Esophagus squamous epithelium (tissue), 5 donors: Measurements from ENCODE around the gene PODXL. TPM values are rescaled to one million over a fixed set of nuclear protein-coding genes. Genes with fewer than 3 reads are reported as not detected.
A peak's percentile ranks its signal among the peaks of the same experiment; 100 is the strongest.
"Not testable (repeated sequence)": the region's sequence is repeated elsewhere in the genome, so short reads cannot be mapped to it uniquely, and the experiment has no call there.

Experiments used
- DNase-seq: peaks from one replicate; lab custom pipeline; 2025; lab: John Stamatoyannopoulos, UW
- H3K27ac ChIP-seq, 4 donors: fragments of 200-600 bp; sonication (generic); one replicate each; pipeline ENCODE4 v1.5.1; 2016 to 2019; ENCODE audit warnings: mild to moderate bottlenecking in 1 of 4
- H3K27me3 ChIP-seq, 4 donors: fragments of 200-600 bp; sonication (generic); 1 replicate in 3 of 4; 2 replicates in 1 of 4; pipeline versions ENCODE4 v1.5.1 to v1.6.0; 2017 to 2021; ENCODE audit warnings: antibody characterized with exemption in 1 of 4
- H3K36me3 ChIP-seq, 3 donors: fragments of 200-600 bp; sonication (generic); one replicate each; pipeline ENCODE4 v1.5.1; 2016 to 2019
- H3K4me1 ChIP-seq, 3 donors: fragments of 200-600 bp; sonication (generic); one replicate each; pipeline ENCODE4 v1.5.1; 2017 to 2019
- H3K4me3 ChIP-seq, 4 donors: fragments of 200-600 bp; sonication (generic); 1 replicate in 3 of 4; 2 replicates in 1 of 4; pipeline ENCODE4 v1.5.1; 2016 to 2019; ENCODE audit warnings: mild to moderate bottlenecking in 2 of 4, moderate library complexity in 1 of 4
- H3K9me3 ChIP-seq, 3 donors: fragments of 200-600 bp; sonication (generic); one replicate each; pipeline ENCODE4 v1.5.1; 2016 to 2019
- CTCF ChIP-seq, 6 experiments: fragments of 450-650 bp in 4 of 6; fragments of 200-600 bp in 2 of 6; sonication (generic) in 2 of 6; IDR thresholded peaks; one replicate each; pipeline ENCODE4 v1.5.1; 2016 to 2019; ENCODE audit warnings: antibody characterized with exemption in 6 of 6, mild to moderate bottlenecking in 4 of 6, moderate library complexity in 4 of 6
- POLR2A ChIP-seq, 4 donors: fragments of 450-650 bp; IDR thresholded peaks; one replicate each; pipeline ENCODE4 v1.6.1; 2017; ENCODE audit warnings: antibody characterized with exemption in 4 of 4, mild to moderate bottlenecking in 4 of 4, moderate library complexity in 3 of 4
- WGBS, 2 donors: methylation state at CpG; one replicate each; pipeline ENCODE4 v1.1.5; 2018; 5-methylcytosine and 5-hydroxymethylcytosine counted together
- intact Hi-C: fragments of 100-400 bp; cut with DNase I; formaldehyde crosslinking; loops from one replicate; pipeline ENCODE4 v1.15.0; 2022
- total RNA-seq, 4 donors: library from RNA; depleted of rRNA; stranded (reverse); fragments of >200 nt; gene quantifications; one replicate each; pipeline ENCODE4 v1.1.0, GENCODE V29; 2016
- donor health status: DM: yes; HTN: yes; CAD: no.

Gene PODXL
- total RNA-seq, 4 donors from 2014 or later = 5.0 to 22.3 (median 7.6) TPM

- TF ChIP-seq POLR2A (IDR thresholded peaks at IDR 0.05) = no peak
- TF ChIP-seq CTCF (IDR thresholded peaks at IDR 0.05) = no peak
- DNase-seq = no peak
- H3K36me3 ChIP-seq = no peaks in the 10 kb centered on the region
- H3K9me3 ChIP-seq = no peaks in the 10 kb centered on the region
- intact Hi-C loops = no loop called here
- no peak overlapping the region for H3K4me3 ChIP-seq
- H3K27me3 ChIP-seq = no peaks in the 10 kb centered on the region
- H3K27ac ChIP-seq = peak overlapping the region in 3 of 4 donors; percentile 35 to 78 (median 67)
- WGBS, 2 donors = 53 to 79% methylated on average over 7 of the region's 7 CpGs
- H3K4me1 ChIP-seq = peaks cover 0 to 16% (median 0%) of the 10 kb centered on the region in 3 donors
Observed at GRCh38 chr7:131521651-131522163, 34.7 kb downstream of the PODXL start.

- Histone ChIP-seq H3K4me1 (peaks cover 0 to 20% (median 0%) of the 10 kb centered on the region in 3 donors), H3K27me3 (no peaks in the 10 kb centered on the region), H3K36me3 (no peaks in the 10 kb centered on the region), H3K27ac (peak overlapping the region in 2 of 4 donors; percentile 16 to 42), H3K9me3 (no peaks in the 10 kb centered on the region), H3K4me3 (no peak overlapping the region)
- no peak for TF ChIP-seq POLR2A (IDR thresholded peaks at IDR 0.05)
- TF ChIP-seq CTCF (IDR thresholded peaks at IDR 0.05) = no peak
- 92 to 94% methylated on average over 7 to 11 of the region's 11 CpGs for WGBS, 2 donors
- intact Hi-C loops = no loop called here
- no peak for DNase-seq
Observed at GRCh38 chr7:131518626-131519025, 37.8 kb downstream of the PODXL start.

- no peaks in the 10 kb centered on the region for H3K36me3 ChIP-seq
- H3K4me1 ChIP-seq = peaks cover 0 to 18% (median 0%) of the 10 kb centered on the region in 3 donors
- H3K4me3 ChIP-seq = no peak overlapping the region
- DNase-seq = no peak
- no peak overlapping the region for H3K27ac ChIP-seq
- intact Hi-C loops = no loop called here
- TF ChIP-seq CTCF (IDR thresholded peaks at IDR 0.05) = no peak
- TF ChIP-seq POLR2A (IDR thresholded peaks at IDR 0.05) = no peak
- whole genome bisulfite sequencing, 2 donors = 82 to 87% methylated on average over 17 to 19 of the region's 19 CpGs
- H3K27me3 ChIP-seq = no peaks in the 10 kb centered on the region
- H3K9me3 ChIP-seq = no peaks in the 10 kb centered on the region
Observed at GRCh38 chr7:131517218-131517923, 39.1 kb downstream of the PODXL start.

GRCh38 chr7:131515471-131515870 lies 41.0 kb downstream of the PODXL start:
- H3K4me1 ChIP-seq = peaks cover 0 to 14% (median 0%) of the 10 kb centered on the region in 3 donors
- H3K9me3 ChIP-seq, H3K36me3 ChIP-seq, intact Hi-C loops, H3K27me3 ChIP-seq, H3K27ac ChIP-seq, H3K4me3 ChIP-seq, DNase-seq: not testable (repeated sequence)
- WGBS, 2 donors = 79 to 86% methylated on average over 7 of the region's 7 CpGs

- no peak overlapping the region for H3K27ac ChIP-seq
- TF ChIP-seq CTCF (IDR thresholded peaks at IDR 0.05) (peak; percentile 73 to 91 (median 88)), POLR2A (IDR thresholded peaks at IDR 0.05) (no peak)
- no peaks in the 10 kb centered on the region for H3K9me3 ChIP-seq
- 31 to 73% methylated on average over 5 to 10 of the region's 11 CpGs for WGBS, 2 donors
- no peak for DNase-seq
- peaks cover 0 to 14% (median 0%) of the 10 kb centered on the region in 3 donors for H3K4me1 ChIP-seq
- H3K36me3 ChIP-seq = no peaks in the 10 kb centered on the region
- peaks cover 0 to 4% (median 0%) of the 10 kb centered on the region in 4 donors for H3K27me3 ChIP-seq
- no peak overlapping the region for H3K4me3 ChIP-seq
- intact Hi-C loops = no loop called here
Observed at GRCh38 chr7:131513245-131514061, 43.0 kb downstream of the PODXL start.
